H9 (cell line): ENCODE measurements around the gene TRERF1. TPM values are rescaled to one million over a fixed set of nuclear protein-coding genes. Genes with fewer than 3 reads are reported as not detected.

Experiments used
- DNase-seq: peaks from one replicate; pipeline ENCODE4 v3.0.0-alpha.2; 2017
- H2AFZ ChIP-seq: one replicate; pipeline ENCODE4 v1.6.1; 2013; ENCODE audit warnings: mild to moderate bottlenecking, low read length, control low read depth, moderate library complexity
- H2AK5ac ChIP-seq: 2 replicates; pipeline ENCODE4 v1.6.1; 2013; ENCODE audit warnings: low read length, control low read depth, mixed read lengths; ENCODE audit not compliant: insufficient read length
- H2BK120ac ChIP-seq: one replicate; pipeline ENCODE4 v1.6.1; 2013; ENCODE audit warnings: low read depth, mild to moderate bottlenecking, low read length, control low read depth, inconsistent platforms; ENCODE audit not compliant: poor library complexity, severe bottlenecking
- H2BK12ac ChIP-seq: 2 replicates; pipeline ENCODE4 v1.6.1; 2013; ENCODE audit warnings: low read length, control low read depth, mixed read lengths, low read depth; ENCODE audit not compliant: insufficient read length
- H2BK15ac ChIP-seq: 2 replicates; pipeline ENCODE4 v1.6.1; 2013; ENCODE audit warnings: low read depth, low read length, control low read depth
- H2BK20ac ChIP-seq: one replicate; pipeline ENCODE4 v1.6.1; 2013; ENCODE audit warnings: low read depth, mild to moderate bottlenecking, low read length, control low read depth, inconsistent platforms; ENCODE audit not compliant: poor library complexity, severe bottlenecking
- H2BK5ac ChIP-seq: 2 replicates; pipeline ENCODE4 v1.6.1; 2013; ENCODE audit warnings: low read length, control low read depth, mixed read lengths; ENCODE audit not compliant: insufficient read length
- H3K14ac ChIP-seq: 2 replicates; pipeline ENCODE4 v1.6.1; 2013; ENCODE audit warnings: low read length, control low read depth; ENCODE audit not compliant: insufficient read depth
- H3K18ac ChIP-seq: 2 replicates; pipeline ENCODE4 v1.6.1; 2013; ENCODE audit warnings: low read depth, mild to moderate bottlenecking, mixed read lengths, low read length, control low read depth; ENCODE audit not compliant: insufficient read length
- H3K23ac ChIP-seq: 2 replicates; pipeline ENCODE4 v1.6.1; 2013; ENCODE audit warnings: low read length, control low read depth, mixed read lengths, low read depth; ENCODE audit not compliant: insufficient read length
- H3K23me2 ChIP-seq: 2 replicates; pipeline ENCODE4 v1.6.1; 2013; ENCODE audit warnings: low read depth, mild to moderate bottlenecking, mixed read lengths, low read length, control low read depth; ENCODE audit not compliant: insufficient read length, poor library complexity, severe bottlenecking
- H3K27ac ChIP-seq: 2 replicates; pipeline ENCODE4 v1.5.1; 2013; ENCODE audit warnings: low read length, control low read depth, mixed read lengths, low read depth; ENCODE audit not compliant: insufficient read length
- H3K27me3 ChIP-seq: 2 replicates; pipeline ENCODE4 v1.6.1; 2013; ENCODE audit warnings: low read length, control low read depth, inconsistent platforms; ENCODE audit not compliant: insufficient read depth
- H3K4ac ChIP-seq: 2 replicates; pipeline ENCODE4 v1.6.1; 2013; ENCODE audit warnings: low read depth, mild to moderate bottlenecking, control low read depth, inconsistent platforms, low read length, moderate library complexity
- H3K4me1 ChIP-seq: 2 replicates; pipeline ENCODE4 v1.6.1; 2013; ENCODE audit warnings: low read length, control low read depth, inconsistent platforms; ENCODE audit not compliant: insufficient read depth
- H3K4me2 ChIP-seq: 2 replicates; pipeline ENCODE4 v1.6.1; 2013; ENCODE audit warnings: low read length, control low read depth, mixed read lengths; ENCODE audit not compliant: insufficient read length, insufficient read depth
- H3K56ac ChIP-seq: 2 replicates; pipeline ENCODE4 v1.6.1; 2013; ENCODE audit warnings: low read depth, mild to moderate bottlenecking, mixed read lengths, low read length, control low read depth; ENCODE audit not compliant: insufficient read length
- H3K79me1 ChIP-seq: 2 replicates; pipeline ENCODE4 v1.6.1; 2013; ENCODE audit warnings: low read depth, mild to moderate bottlenecking, moderate library complexity, low read length, control low read depth, inconsistent platforms; ENCODE audit not compliant: insufficient read depth, poor library complexity, severe bottlenecking
- H3K79me2 ChIP-seq: 2 replicates; pipeline ENCODE4 v1.6.1; 2013; ENCODE audit warnings: low read length, control low read depth, inconsistent platforms; ENCODE audit not compliant: insufficient read depth
- H3K9ac ChIP-seq: 2 replicates; pipeline ENCODE4 v1.6.1; 2013; ENCODE audit warnings: low read length, control low read depth, mixed read lengths; ENCODE audit not compliant: insufficient read length; ENCODE audit errors: extremely low read depth
- H3K9me3 ChIP-seq: one replicate; pipeline ENCODE4 v1.6.1; 2013; ENCODE audit warnings: low read depth, low read length, inconsistent platforms; ENCODE audit not compliant: control insufficient read depth
- H3T11ph ChIP-seq: one replicate; pipeline ENCODE4 v1.6.1; 2013; ENCODE audit warnings: mild to moderate bottlenecking, low read length, control low read depth, inconsistent platforms
- H4K20me1 ChIP-seq: one replicate; pipeline ENCODE4 v1.6.1; 2013; ENCODE audit not compliant: control insufficient read depth, insufficient read length, insufficient read depth
- H4K5ac ChIP-seq: 2 replicates; pipeline ENCODE4 v1.6.1; 2013; ENCODE audit warnings: low read depth, mild to moderate bottlenecking, mixed read lengths, low read length, control low read depth; ENCODE audit not compliant: insufficient read length
- H4K8ac ChIP-seq: replicated peaks from 2 replicates; pipeline ENCODE4 v1.6.1; 2013; ENCODE audit warnings: low read length, control low read depth, mixed read lengths, low read depth; ENCODE audit not compliant: insufficient read length
- H4K91ac ChIP-seq: 2 replicates; pipeline ENCODE4 v1.6.1; 2013; ENCODE audit warnings: low read depth, mild to moderate bottlenecking, moderate library complexity, mixed read lengths, low read length, control low read depth; ENCODE audit not compliant: insufficient read length
- H3K27ac Mint-ChIP-seq, 3 experiments: 2 replicates in 2 of 3; 3 replicates in 1 of 3; pipeline ENCODE4 v1.8.0; 2020 to 2021; ENCODE audit warnings: mixed read lengths in 3 of 3, mild to moderate bottlenecking in 1 of 3, moderate library complexity in 1 of 3
- H3K27me3 Mint-ChIP-seq: 2 replicates; pipeline ENCODE4 v1.8.0; 2021; ENCODE audit warnings: low read depth, mild to moderate bottlenecking, moderate library complexity, mixed read lengths
- H3K36me3 Mint-ChIP-seq, 3 experiments: 2 replicates in 2 of 3; 3 replicates in 1 of 3; pipeline ENCODE4 v1.8.0; 2020 to 2021; ENCODE audit warnings: low read depth in 3 of 3, mixed read lengths in 3 of 3; ENCODE audit not compliant: insufficient read depth in 1 of 3
- H3K4me1 Mint-ChIP-seq, 2 experiments: 2 replicates each; pipeline ENCODE4 v1.8.0; 2020; ENCODE audit warnings: mixed read lengths in 2 of 2
- H3K4me3 Mint-ChIP-seq, 2 experiments: 2 replicates in 1 of 2; 3 replicates in 1 of 2; pipeline ENCODE4 v1.8.0; 2020 to 2021; ENCODE audit warnings: mild to moderate bottlenecking in 2 of 2, mixed read lengths in 2 of 2, moderate library complexity in 1 of 2
- H3K9me3 Mint-ChIP-seq, 2 experiments: 2 replicates in 1 of 2; 3 replicates in 1 of 2; pipeline ENCODE4 v1.8.0; 2020; ENCODE audit warnings: mild to moderate bottlenecking in 2 of 2, mixed read lengths in 2 of 2, moderate library complexity in 1 of 2
- CTCF ChIP-seq: fragments of 200-600 bp; sonication (generic); conservative IDR thresholded peaks from 3 replicates; pipeline ENCODE4 v1.8.0; 2021; ENCODE audit warnings: antibody characterized with exemption, mild to moderate bottlenecking
- WGBS: extraction: QIAGEN DNeasy Blood & Tissue Kit; methylation state at CpG from one replicate; pipeline ENCODE4 v1.1.7; 2013; ENCODE audit warnings: missing lambda C conversion rate, low lambda C conversion rate, mixed read lengths; ENCODE audit not compliant: insufficient read length; ENCODE audit errors: extremely low coverage; 5-methylcytosine and 5-hydroxymethylcytosine counted together
- total RNA-seq: library from RNA; stranded (reverse); gene quantifications from 2 replicates; pipeline ENCODE4 v1.2.1, GENCODE V29; 2021

TRERF1 gene
- total RNA-seq, 1 experiment from 2014 or later: 19.7 TPM

GRCh38 chr6:42429042-42429585 lies 22.6 kb downstream of the TRERF1 start:
- WGBS: no CpG with 5 or more reads among the region's 8 CpGs

More at GRCh38 chr6:42429042-42429585, 22.6 kb downstream of the TRERF1 start:
- H3K27me3 Mint-ChIP-seq: no peaks in the 10 kb centered on the region
- Histone ChIP-seq H4K91ac (no peak overlapping the region), H3K23ac (no peak overlapping the region), H2AFZ (no peak overlapping the region), H2BK20ac (no peak overlapping the region), H4K5ac (no peak overlapping the region), H2AK5ac (no peak overlapping the region), H3K9ac (no peak overlapping the region), H4K8ac (no peak overlapping the region), H3K14ac (no peak overlapping the region; the same call in 1 of the 2 replicates), H3K23me2 (no peaks in the 10 kb centered on the region), H3K79me1 (peaks cover 5% of the 10 kb centered on the region), H3T11ph (no peak overlapping the region), H2BK5ac (no peak overlapping the region), H2BK120ac (no peak overlapping the region), H3K4me1 (peaks cover 7% of the 10 kb centered on the region; the same call in 1 of the 2 replicates), H3K27me3 (no peaks in the 10 kb centered on the region), H2BK15ac (no peak overlapping the region), H3K4ac (no peak overlapping the region), H3K79me2 (peaks cover 8% of the 10 kb centered on the region; the same call in 1 of the 2 replicates), H2BK12ac (no peak overlapping the region), H3K56ac (no peak overlapping the region), H4K20me1 (peaks cover 3% of the 10 kb centered on the region), H3K27ac (no peak overlapping the region), H3K4me2 (no peak overlapping the region), H3K9me3 (no peaks in the 10 kb centered on the region), H3K18ac (no peak overlapping the region)
- H3K27ac Mint-ChIP-seq: peak overlapping the region; percentile 42 to 91 (median 66); a peak in 6 of 7 replicates
- no peak for DNase-seq
- peaks cover 9 to 21% (median 14%) of the 10 kb centered on the region in 3 experiments for H3K36me3 Mint-ChIP-seq
- H3K4me3 Mint-ChIP-seq: no peak overlapping the region; a peak in 1 of 5 replicates
- peaks cover 41 to 53% of the 10 kb centered on the region in 2 experiments for H3K4me1 Mint-ChIP-seq
- peaks cover 8 to 10% of the 10 kb centered on the region in 2 experiments for H3K9me3 Mint-ChIP-seq
- no peak for TF ChIP-seq CTCF
